HCT116 (cell line): ENCODE data around the gene MAP7. TPM values are rescaled to one million over a fixed set of nuclear protein-coding genes. Genes with fewer than 3 reads are reported as not detected.

Experiments used
- ATAC-seq: fragments of 200-7000 bp; cut with Tn5 transposase; 2 replicates; pipeline ENCODE4 v1.9.1; 2020; ENCODE audit warnings: mild to moderate bottlenecking, moderate library complexity
- BruUV-seq: library from RNA; stranded (reverse); fragments of 400-500 nt; replicated peaks from 2 replicates; lab custom pipeline; 2021; lab: Mats Ljungman, UMichigan
- CTCF ChIA-PET: fragments of 300-600 bp; sonication (Branson Sonifier 250); formaldehyde crosslinking; loops from one replicate; lab custom pipeline; 2021; ENCODE audit warnings: antibody characterized with exemption; lab: Charles Lee
- POLR2A ChIA-PET: fragments of 300-600, 350-600 bp; sonication (Branson Sonifier 250); formaldehyde crosslinking; loops from one replicate; lab custom pipeline; 2021; ENCODE audit warnings: antibody characterized with exemption; lab: Charles Lee
- RAD21 ChIA-PET, 2 experiments: fragments of 300-600 bp; sonication (Branson Sonifier 250); formaldehyde crosslinking; loops; one replicate each; lab custom pipeline; 2023; ENCODE audit warnings: low total read pairs in 2 of 2; ENCODE audit not compliant: uncharacterized antibody in 2 of 2, unreplicated experiment in 2 of 2, low non-redundant PET in 1 of 2; lab: Charles Lee
- DNase-seq: peaks from one replicate; pipeline ENCODE4 v3.0.0-alpha.2; 2010; ENCODE audit warnings: low read depth, low spot score
- H2AFZ ChIP-seq: fragments of 200-600 bp; shearing (Covaris generic), sonication (generic); 2 replicates; pipeline ENCODE4 v1.6.1; 2017; ENCODE audit warnings: low read depth, mixed run types, mixed read lengths, antibody characterized with exemption, low read length; ENCODE audit not compliant: poor library complexity, severe bottlenecking
- H3K27ac ChIP-seq: 2 replicates; pipeline ENCODE4 v1.5.1; 2012; ENCODE audit warnings: low read depth, low read length
- H3K27me3 ChIP-seq: fragments of 200-600 bp; sonication (generic); 2 replicates; pipeline ENCODE4 v1.6.1; 2016; ENCODE audit warnings: mixed run types, low read length, mixed read lengths; ENCODE audit not compliant: insufficient read depth
- H3K36me3 ChIP-seq, 2 experiments: fragments of 200-500 bp in 1 of 2; fragments of 200-600 bp in 1 of 2; sonication (Bioruptor generic) in 1 of 2; sonication (generic) in 1 of 2; 2 replicates each; pipeline versions ENCODE4 v1.5.1 to v1.6.1; 2014 to 2016; ENCODE audit warnings: low read length in 2 of 2, inconsistent platforms in 1 of 2, mixed read lengths in 1 of 2, mixed run types in 1 of 2; ENCODE audit not compliant: insufficient read depth in 2 of 2, control insufficient read depth in 1 of 2
- H3K4me1 ChIP-seq, 2 experiments: fragments of 200-600 bp in 1 of 2; sonication (generic) in 1 of 2; 2 replicates each; pipeline versions ENCODE4 v1.5.1 to v1.6.1; 2012 to 2017; ENCODE audit warnings: low read length in 2 of 2, inconsistent platforms in 1 of 2, mild to moderate bottlenecking in 1 of 2, mixed read lengths in 1 of 2, mixed run types in 1 of 2, moderate library complexity in 1 of 2; ENCODE audit not compliant: insufficient read depth in 2 of 2, control insufficient read depth in 1 of 2
- H3K4me2 ChIP-seq: fragments of 200-600 bp; sonication (generic); 2 replicates; pipeline ENCODE4 v1.6.1; 2017; ENCODE audit warnings: mixed run types, low read length, mixed read lengths
- H3K4me3 ChIP-seq, 2 experiments: fragments of 200-600 bp in 1 of 2; sonication (generic) in 1 of 2; replicated peaks in 1 of 2; 2 replicates each; pipeline ENCODE4 v1.5.1; 2011 to 2016; ENCODE audit warnings: low read length in 2 of 2, control low read depth in 1 of 2, low read depth in 1 of 2, mild to moderate bottlenecking in 1 of 2, mixed read lengths in 1 of 2, mixed run types in 1 of 2
- H3K79me2 ChIP-seq: fragments of 200-600 bp; sonication (generic); 2 replicates; pipeline ENCODE4 v1.6.1; 2017; ENCODE audit warnings: mild to moderate bottlenecking, mixed run types, low read length, moderate library complexity, mixed read lengths; ENCODE audit not compliant: insufficient read depth
- H3K9ac ChIP-seq: fragments of 200-600 bp; sonication (generic); 2 replicates; pipeline ENCODE4 v1.6.1; 2016; ENCODE audit warnings: low read length, mixed read lengths
- H3K9me2 ChIP-seq: fragments of 200-600 bp; sonication (generic), shearing (Covaris generic); 2 replicates; pipeline ENCODE4 v1.6.1; 2017; ENCODE audit warnings: mixed run types, mild to moderate bottlenecking, moderate library complexity; ENCODE audit not compliant: insufficient read depth
- H3K9me3 ChIP-seq, 2 experiments: fragments of 200-500 bp in 1 of 2; fragments of 200-600 bp in 1 of 2; sonication (Bioruptor generic) in 1 of 2; sonication (generic) in 1 of 2; 2 replicates each; pipeline ENCODE4 v1.6.1; 2014 to 2017; ENCODE audit warnings: low read length in 2 of 2, mixed read lengths in 2 of 2, inconsistent platforms in 1 of 2, low read depth in 1 of 2, mild to moderate bottlenecking in 1 of 2, mixed run types in 1 of 2, moderate library complexity in 1 of 2; ENCODE audit not compliant: control insufficient read depth in 1 of 2, insufficient read depth in 1 of 2
- H4K20me1 ChIP-seq: fragments of 200-600 bp; sonication (generic), shearing (Covaris generic); 2 replicates; pipeline ENCODE4 v1.6.1; 2017; ENCODE audit warnings: mixed run types, mild to moderate bottlenecking, moderate library complexity; ENCODE audit not compliant: insufficient read depth
- CBX3 ChIP-seq: IDR thresholded peaks from 2 replicates; pipeline ENCODE4 v1.6.1; 2012; ENCODE audit warnings: low read depth
- ELF1 ChIP-seq: IDR thresholded peaks from 2 replicates; pipeline ENCODE4 v1.6.1; 2012; ENCODE audit warnings: low read depth, borderline replicate concordance
- EZH2 ChIP-seq: fragments of 200-600 bp; sonication (generic); IDR thresholded peaks from 2 replicates; pipeline ENCODE4 v1.6.1; 2017; ENCODE audit warnings: antibody characterized with exemption, mixed run types
- EZH2phosphoT487 ChIP-seq: fragments of 200-600 bp; IDR thresholded peaks from 2 replicates; pipeline ENCODE4 v1.6.1; 2018; ENCODE audit warnings: antibody characterized with exemption, borderline replicate concordance
- FOSL1 ChIP-seq: IDR thresholded peaks from 2 replicates; pipeline ENCODE4 v1.6.1; 2012; ENCODE audit warnings: low read depth
- JUND ChIP-seq: IDR thresholded peaks from 2 replicates; pipeline ENCODE4 v1.6.1; 2012
- POLR2A ChIP-seq: IDR thresholded peaks from 2 replicates; pipeline ENCODE4 v1.7.0; 2011; ENCODE audit warnings: borderline replicate concordance; ENCODE audit not compliant: insufficient read depth, insufficient read length; ENCODE audit errors: extremely low read depth
- POLR2AphosphoS5 ChIP-seq: IDR thresholded peaks from 2 replicates; pipeline ENCODE4 v1.6.1; 2011; ENCODE audit warnings: mild to moderate bottlenecking, low read depth, low read length, moderate library complexity
- SIN3A ChIP-seq: IDR thresholded peaks from 2 replicates; pipeline ENCODE4 v1.6.1; 2012; ENCODE audit warnings: low read depth
- SP1 ChIP-seq: IDR thresholded peaks from 2 replicates; pipeline ENCODE4 v1.6.1; 2012; ENCODE audit warnings: low read depth
- YY1 ChIP-seq: IDR thresholded peaks from 2 replicates; pipeline ENCODE4 v1.6.1; 2011; ENCODE audit warnings: low read length, low read depth, moderate library complexity, mild to moderate bottlenecking; ENCODE audit not compliant: insufficient replicate concordance; ENCODE audit errors: extremely low read depth
- intact Hi-C: fragments of 100-400 bp; cut with micrococcal nuclease; formaldehyde crosslinking; loops from 2 replicates; pipeline ENCODE4 v1.10.0; 2022
- total RNA-seq: library from RNA; stranded (reverse); gene quantifications from one replicate; pipeline ENCODE4 v1.2.1, GENCODE V29; 2021; ENCODE audit not compliant: unreplicated experiment
- TF ChIP-seq, protein P1 (sequence below): IDR thresholded peaks from 2 replicates; pipeline ENCODE4 v1.6.1; 2012; ENCODE audit warnings: low read depth
- TF ChIP-seq, protein P2 (sequence below): IDR thresholded peaks from 2 replicates; pipeline ENCODE4 v1.6.1; 2012

The MAP7 gene
- total RNA-seq, 1 experiment from 2014 or later: 35.5 TPM

GRCh38 chr6:136471372-136471771, 78.8 kb downstream of the MAP7 start:
- no TSS peak for BruUV-seq
- H3K27me3 ChIP-seq: no peaks in the 10 kb centered on the region
- H3K27ac ChIP-seq: no peak overlapping the region
- peaks cover 4% of the 10 kb centered on the region for H3K79me2 ChIP-seq
- DNase-seq: no peak
- TF ChIP-seq FOSL1: no peak
- TF ChIP-seq, protein P1, sequence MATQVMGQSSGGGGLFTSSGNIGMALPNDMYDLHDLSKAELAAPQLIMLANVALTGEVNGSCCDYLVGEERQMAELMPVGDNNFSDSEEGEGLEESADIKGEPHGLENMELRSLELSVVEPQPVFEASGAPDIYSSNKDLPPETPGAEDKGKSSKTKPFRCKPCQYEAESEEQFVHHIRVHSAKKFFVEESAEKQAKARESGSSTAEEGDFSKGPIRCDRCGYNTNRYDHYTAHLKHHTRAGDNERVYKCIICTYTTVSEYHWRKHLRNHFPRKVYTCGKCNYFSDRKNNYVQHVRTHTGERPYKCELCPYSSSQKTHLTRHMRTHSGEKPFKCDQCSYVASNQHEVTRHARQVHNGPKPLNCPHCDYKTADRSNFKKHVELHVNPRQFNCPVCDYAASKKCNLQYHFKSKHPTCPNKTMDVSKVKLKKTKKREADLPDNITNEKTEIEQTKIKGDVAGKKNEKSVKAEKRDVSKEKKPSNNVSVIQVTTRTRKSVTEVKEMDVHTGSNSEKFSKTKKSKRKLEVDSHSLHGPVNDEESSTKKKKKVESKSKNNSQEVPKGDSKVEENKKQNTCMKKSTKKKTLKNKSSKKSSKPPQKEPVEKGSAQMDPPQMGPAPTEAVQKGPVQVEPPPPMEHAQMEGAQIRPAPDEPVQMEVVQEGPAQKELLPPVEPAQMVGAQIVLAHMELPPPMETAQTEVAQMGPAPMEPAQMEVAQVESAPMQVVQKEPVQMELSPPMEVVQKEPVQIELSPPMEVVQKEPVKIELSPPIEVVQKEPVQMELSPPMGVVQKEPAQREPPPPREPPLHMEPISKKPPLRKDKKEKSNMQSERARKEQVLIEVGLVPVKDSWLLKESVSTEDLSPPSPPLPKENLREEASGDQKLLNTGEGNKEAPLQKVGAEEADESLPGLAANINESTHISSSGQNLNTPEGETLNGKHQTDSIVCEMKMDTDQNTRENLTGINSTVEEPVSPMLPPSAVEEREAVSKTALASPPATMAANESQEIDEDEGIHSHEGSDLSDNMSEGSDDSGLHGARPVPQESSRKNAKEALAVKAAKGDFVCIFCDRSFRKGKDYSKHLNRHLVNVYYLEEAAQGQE: peak; percentile 44
- no peaks in the 10 kb centered on the region for H3K9me2 ChIP-seq
- RAD21 ChIA-PET: no interaction called here
- CTCF ChIA-PET: no interaction called here
- H3K4me1 ChIP-seq: no peaks in the 10 kb centered on the region
- intact Hi-C loops: no loop called here
- no peak overlapping the region for H2AFZ ChIP-seq
- H3K36me3 ChIP-seq: no peaks in the 10 kb centered on the region
- H3K4me3 ChIP-seq: no peak overlapping the region
- no peak overlapping the region for H3K9ac ChIP-seq
- no peaks in the 10 kb centered on the region for H3K9me3 ChIP-seq
- H4K20me1 ChIP-seq: no peaks in the 10 kb centered on the region
- ATAC-seq: no peak
- no peak overlapping the region for H3K4me2 ChIP-seq
- POLR2A ChIA-PET: no interaction called here

DNA sequence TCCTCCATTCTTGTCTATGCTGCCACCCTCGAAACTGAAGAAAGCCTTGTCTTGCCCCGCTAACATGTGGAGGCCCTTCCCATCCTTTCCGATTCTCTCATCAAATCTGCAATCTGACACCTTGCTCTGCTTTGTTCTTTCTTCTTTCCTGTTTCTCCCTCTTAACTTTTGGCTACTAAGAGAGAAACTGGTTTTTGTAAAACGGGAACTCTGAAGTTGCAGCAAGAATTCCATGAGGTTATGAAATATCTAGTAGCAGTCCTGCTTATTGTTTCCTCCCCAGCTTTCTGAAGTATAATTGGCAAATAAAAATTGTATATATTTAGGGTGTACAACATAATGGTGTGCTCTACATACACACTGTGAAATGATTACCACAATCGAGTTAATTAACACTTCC, 80.2 kb downstream of the MAP7 start:
- Histone ChIP-seq H3K27ac (no peak overlapping the region), H3K4me1 (no peaks in the 10 kb centered on the region), H3K36me3 (no peaks in the 10 kb centered on the region), H4K20me1 (no peaks in the 10 kb centered on the region), H3K9ac (no peak overlapping the region), H3K27me3 (no peaks in the 10 kb centered on the region), H3K4me2 (no peak overlapping the region), H3K9me2 (no peaks in the 10 kb centered on the region), H3K9me3 (no peaks in the 10 kb centered on the region), H2AFZ (no peak overlapping the region), H3K79me2 (peaks cover 4% of the 10 kb centered on the region), H3K4me3 (no peak overlapping the region)
- BruUV-seq: no TSS peak
- ChIA-PET RAD21 (no interaction called here), CTCF (no interaction called here), POLR2A (no interaction called here)
- ATAC-seq: no peak
- intact Hi-C loops: no loop called here
- no peak for TF ChIP-seq ELF1
- no peak for TF ChIP-seq CBX3
- TF ChIP-seq, protein P1: no peak
- no peak for TF ChIP-seq EZH2phosphoT487
- no peak for TF ChIP-seq EZH2
- no peak for TF ChIP-seq YY1
- no peak for TF ChIP-seq SIN3A
- no peak for TF ChIP-seq SP1
- TF ChIP-seq, protein P2, sequence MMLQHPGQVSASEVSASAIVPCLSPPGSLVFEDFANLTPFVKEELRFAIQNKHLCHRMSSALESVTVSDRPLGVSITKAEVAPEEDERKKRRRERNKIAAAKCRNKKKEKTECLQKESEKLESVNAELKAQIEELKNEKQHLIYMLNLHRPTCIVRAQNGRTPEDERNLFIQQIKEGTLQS: no peak
- no peak for TF ChIP-seq POLR2AphosphoS5
- no peak for TF ChIP-seq POLR2A
- TF ChIP-seq JUND: no peak
- no peak for DNase-seq
